ENCODE measurements around the gene C16orf96.
"Not testable (repeated sequence)": the region's sequence is repeated elsewhere in the genome, so short reads cannot be mapped to it uniquely, and the experiment has no call there.

C16orf96 gene

DNA sequence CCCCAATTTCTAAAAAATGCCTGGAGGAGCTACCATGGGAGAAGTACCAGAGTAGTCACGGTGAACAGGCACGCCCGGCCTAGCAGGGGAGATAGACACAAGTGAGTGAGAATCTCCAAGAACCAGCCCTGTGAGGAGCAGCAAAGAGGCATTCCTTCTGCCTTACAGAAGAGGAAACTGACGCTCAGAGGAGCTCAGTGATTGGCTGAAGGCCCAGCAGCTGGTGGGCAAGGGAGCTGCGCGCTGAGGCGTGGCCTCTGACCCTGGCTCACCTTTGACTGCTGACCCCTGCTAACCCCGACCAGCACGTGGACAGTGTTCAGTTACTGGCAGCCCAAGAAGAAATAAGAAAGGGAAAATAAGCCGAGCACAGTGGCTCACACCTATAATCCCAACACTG, 1.8 kb downstream of the C16orf96 start:
- no peak for FAIRE-seq
- no peak for DNase-seq (ENCODE audit: insufficient read length, low spot score)

DNA sequence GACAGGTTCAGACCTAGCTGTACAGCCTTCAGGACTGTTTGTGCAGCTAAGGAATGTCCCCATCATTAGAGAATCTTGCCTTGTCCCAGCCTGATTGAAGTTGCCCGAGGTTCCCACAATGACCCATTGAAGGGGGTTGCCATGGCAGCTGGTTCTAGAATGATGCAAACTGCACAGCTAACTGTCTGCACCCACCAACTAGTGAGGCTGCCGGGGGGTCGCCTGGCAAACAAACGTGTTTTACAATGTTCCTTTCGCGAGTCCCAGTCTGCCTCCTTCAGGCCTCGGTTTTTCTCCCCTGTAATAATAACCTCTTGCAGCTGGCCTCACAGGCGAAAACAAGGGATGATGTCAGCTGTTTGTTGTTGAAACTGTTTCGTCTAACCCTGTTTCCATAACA, 5.5 kb downstream of the C16orf96 start:
- FAIRE-seq (no peak), DNase-seq (ENCODE audit: insufficient read length, low spot score) (no peak)

DNA sequence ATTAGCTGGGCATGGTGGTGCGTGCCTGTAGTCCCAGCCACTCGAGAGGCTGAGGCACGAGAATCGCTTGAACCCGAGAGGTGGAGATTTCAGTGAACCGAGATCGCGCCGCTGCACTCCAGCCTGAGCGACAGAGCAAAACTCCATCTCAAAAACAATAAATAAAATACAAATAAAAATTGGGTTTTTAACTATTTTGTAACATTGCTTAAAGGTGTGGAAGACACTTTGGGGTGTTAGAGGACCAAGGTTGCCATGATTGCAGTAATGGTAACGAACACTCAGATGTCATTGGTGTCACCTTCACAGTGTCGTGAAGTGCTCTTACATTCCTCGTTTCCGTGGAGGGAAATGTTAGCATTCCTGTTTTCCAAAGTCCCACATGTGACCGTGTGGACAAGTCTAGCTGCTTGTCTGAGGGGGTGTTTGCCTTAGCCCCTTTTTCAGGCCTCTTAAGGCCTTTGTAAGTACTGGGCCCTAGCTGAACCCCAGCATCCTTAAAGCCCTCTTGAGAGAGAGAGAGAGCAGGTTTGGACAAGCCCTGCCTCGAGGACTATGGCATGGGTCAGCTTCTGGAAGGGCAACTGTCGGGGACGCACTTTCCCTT, 8.6 kb downstream of the C16orf96 start:
- FAIRE-seq: no peak
- DNase-seq (ENCODE audit: insufficient read length, low spot score): no peak

GRCh38 chr16:4566144-4566543, 10.0 kb downstream of the C16orf96 start:
- DNase-seq (ENCODE audit: insufficient read length, low spot score) (no peak), FAIRE-seq (no peak)

DNA sequence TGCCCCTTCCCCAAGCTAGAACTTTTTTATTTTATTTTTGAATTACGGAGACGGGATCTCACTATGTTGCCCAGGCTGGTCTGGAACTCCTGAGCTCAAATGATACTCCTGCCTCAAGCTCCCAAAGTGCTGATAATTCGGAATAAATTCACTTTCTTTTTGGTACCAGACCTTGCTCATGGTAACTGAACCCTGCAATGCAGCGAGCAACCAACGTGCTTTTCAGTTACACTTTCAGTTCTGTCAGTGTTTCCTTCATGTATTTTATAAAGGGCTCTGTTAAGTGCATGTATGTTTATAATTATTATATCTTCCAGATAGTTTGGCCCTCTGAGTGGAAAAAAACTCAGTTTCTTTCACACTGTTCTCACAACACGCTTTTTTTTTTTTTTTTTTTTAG, 13.9 kb downstream of the C16orf96 start:
- FAIRE-seq (peak; percentile 54), DNase-seq (ENCODE audit: insufficient read length, low spot score) (no peak)

GRCh38 chr16:4570688-4571321, 14.7 kb downstream of the C16orf96 start:
- DNase-seq (ENCODE audit: insufficient read length, low spot score): no peak
- FAIRE-seq: no peak

DNA sequence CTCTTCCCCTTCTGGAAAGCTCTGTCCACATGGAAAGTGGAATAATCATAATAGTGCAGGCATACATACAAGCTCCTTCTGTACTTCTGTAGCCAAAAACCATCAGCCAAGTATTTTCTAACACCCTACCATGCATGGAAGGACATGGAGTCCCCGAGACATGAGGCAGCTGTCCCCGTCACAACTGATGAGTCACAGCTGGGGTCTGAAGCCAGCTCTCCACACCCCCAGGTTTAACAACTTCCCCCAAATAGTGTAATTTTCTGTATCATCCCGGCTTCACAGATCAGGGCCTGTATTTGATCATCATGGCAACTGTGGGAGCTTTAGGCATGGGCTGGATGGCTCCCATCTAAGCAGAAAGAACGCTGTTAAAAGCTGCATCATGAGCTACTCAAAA, 16.6 kb downstream of the C16orf96 start:
- FAIRE-seq: no peak

GRCh38 chr16:4573926-4574325, 17.8 kb downstream of the C16orf96 start:
- not testable (repeated sequence) for DNase-seq (ENCODE audit: insufficient read length, low spot score); FAIRE-seq

More for the DNA sequence above, 16.6 kb downstream of the C16orf96 start:
- DNase-seq (ENCODE audit: insufficient read length, low spot score): no peak

DNA sequence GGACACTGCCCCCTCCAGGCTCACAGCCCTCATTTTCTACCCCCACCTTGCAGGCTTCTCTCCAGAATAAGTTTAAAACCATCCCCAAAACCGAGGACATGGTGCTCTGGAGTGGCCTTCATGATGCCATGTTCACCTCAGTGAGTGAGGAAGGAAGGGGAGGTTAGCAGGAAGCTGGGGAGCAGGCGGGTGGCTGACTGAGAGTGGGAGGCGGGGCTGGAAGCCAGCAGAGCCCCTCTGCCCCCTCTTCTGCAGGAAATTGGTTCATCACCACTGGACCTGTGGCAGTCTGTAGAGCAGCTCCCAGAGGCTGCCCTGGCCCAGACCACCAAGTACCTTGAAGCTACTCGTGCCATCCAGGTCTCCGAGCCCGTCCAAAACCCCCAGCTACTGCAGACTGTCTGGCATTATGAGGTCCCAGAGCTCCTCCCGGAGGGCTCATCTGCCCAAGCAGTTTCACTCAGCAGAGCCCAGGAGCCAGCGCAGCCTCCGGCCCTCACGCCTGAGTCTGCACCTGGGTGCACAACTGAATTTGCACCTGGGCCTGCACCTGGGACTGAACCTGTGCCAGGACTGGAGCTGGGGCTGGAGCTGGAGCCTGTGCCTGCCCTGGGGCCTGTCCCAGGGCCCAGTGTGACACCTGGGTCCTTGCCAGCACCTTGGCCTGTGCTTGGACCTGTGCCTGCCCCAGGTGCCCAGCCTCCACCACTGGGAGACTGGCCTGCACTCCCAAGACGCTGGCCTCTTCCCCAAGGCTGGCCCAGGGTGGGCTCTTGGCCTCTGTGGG, 19.0 kb downstream of the C16orf96 start:
- no peak for DNase-seq (ENCODE audit: insufficient read length, low spot score)
- no peak for FAIRE-seq

- FAIRE-seq: no peak
Measured at GRCh38 chr16:4576008-4576407, 19.9 kb downstream of the C16orf96 start.

GRCh38 chr16:4578961-4579530, 22.9 kb downstream of the C16orf96 start:
- FAIRE-seq (no peak), DNase-seq (ENCODE audit: insufficient read length, low spot score) (no peak)

More at GRCh38 chr16:4576008-4576407, 19.9 kb downstream of the C16orf96 start:
- DNase-seq (ENCODE audit: insufficient read length, low spot score): no peak

DNA sequence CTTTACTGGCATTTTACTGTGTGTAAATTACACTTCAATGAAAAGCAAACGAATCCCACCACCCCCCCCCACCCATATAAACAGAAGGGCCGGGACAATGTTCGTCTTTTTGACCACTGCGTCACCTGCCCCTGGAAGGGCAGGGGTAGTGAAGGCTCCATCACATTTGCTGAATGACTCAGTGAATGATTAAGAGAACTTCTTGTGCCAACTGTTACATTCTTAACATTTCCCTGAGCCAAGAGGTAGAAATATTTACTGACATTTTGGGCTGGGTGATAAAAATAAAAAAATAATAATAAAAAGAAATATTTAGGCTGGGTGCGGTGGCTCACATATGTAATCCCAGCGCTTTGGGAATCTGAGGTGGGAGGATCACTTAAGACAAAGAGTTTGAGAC, 24.1 kb downstream of the C16orf96 start:
- no peak for DNase-seq (ENCODE audit: insufficient read length, low spot score)
- no peak for FAIRE-seq

DNA sequence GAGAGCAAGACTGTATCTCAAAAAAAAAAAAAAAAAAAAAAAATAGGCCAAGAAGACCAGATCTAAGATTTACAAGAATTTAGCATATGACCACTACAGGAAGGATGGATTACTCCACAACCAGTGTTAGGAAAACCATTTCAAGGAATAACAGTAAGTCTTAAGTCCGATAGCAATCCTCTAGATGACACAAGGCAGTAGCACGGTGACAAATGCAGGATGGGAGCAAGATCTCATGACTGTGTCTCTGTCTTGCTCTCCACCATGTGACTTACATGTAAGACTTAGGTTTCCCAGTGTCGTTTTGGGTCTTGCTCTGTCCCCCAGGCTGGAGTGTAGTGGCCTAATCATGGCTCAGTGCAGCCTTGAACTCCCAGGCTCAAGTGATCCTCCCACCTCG, 27.8 kb downstream of the C16orf96 start:
- DNase-seq (ENCODE audit: insufficient read length, low spot score) (no peak), FAIRE-seq (no peak)

DNA sequence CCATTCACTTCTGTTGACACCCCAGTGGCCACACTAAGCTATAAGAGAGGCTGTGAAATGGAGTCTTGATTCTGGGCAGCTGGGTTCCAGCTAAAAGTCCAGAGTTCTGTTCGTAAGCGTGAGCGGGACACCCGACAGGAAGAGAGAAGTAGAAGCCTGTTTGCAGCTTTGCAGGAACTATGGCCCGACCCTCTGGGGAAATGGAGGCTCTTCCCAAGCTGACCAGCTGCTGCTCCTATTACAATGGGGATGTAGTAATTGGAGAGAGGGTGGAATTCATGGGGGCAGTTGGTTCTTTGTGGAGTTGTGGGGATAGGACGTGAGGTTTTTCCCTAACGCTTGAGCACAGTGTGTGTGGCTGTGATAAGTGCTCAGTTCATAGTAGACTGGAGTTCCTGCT, 30.2 kb downstream of the C16orf96 start:
- no peak for FAIRE-seq
- no peak for DNase-seq (ENCODE audit: insufficient read length, low spot score)

DNA sequence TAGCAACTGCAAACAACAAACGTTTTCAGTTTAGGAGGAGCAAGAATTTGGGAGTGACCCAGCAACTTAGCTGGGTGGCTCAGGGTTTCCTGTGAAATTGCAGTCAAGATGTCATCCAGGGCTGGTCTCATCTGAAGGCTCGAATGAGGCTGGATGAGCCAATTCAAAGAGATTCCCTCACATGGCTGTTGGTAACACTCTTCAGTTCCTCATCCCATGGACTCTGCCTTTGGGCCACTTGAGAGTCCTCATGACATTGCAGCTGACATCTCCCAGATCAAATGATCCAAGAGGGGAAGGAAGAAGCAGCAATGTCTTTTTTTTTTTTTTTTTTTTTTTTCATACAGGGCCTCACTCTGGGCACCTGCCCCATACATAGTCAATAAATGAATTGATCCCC, 32.2 kb downstream of the C16orf96 start:
- no peak for DNase-seq (ENCODE audit: insufficient read length, low spot score)
- FAIRE-seq: no peak

GRCh38 chr16:4588961-4589360, 32.8 kb downstream of the C16orf96 start:
- FAIRE-seq (no peak), DNase-seq (ENCODE audit: insufficient read length, low spot score) (no peak)

- FAIRE-seq (no peak), DNase-seq (ENCODE audit: insufficient read length, low spot score) (no peak)
Measured at GRCh38 chr16:4591191-4591590, 35.1 kb downstream of the C16orf96 start.

- DNase-seq (ENCODE audit: insufficient read length, low spot score): no peak
- FAIRE-seq: no peak
Measured at GRCh38 chr16:4591706-4592470, 35.7 kb downstream of the C16orf96 start.

DNA sequence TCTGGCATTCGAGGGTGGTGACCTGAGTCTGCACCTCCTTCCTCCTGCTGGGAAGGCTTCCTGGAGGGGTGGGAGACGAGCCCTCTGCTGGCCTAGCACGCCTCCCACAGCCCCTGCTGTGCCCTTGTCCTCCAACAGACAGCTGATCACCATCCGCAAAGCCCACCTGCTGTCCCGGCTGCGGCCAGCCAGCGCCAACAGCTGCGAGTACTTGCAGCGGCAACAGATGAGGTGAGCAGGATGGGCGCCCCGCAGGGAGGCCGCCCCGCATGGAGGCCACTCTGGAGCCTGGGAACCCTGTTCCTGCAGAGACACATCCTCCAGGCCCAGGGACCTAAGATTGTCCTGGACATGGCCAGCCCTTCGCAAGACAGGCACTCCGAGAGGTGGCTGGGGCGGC, 36.9 kb downstream of the C16orf96 start:
- FAIRE-seq (no peak), DNase-seq (ENCODE audit: insufficient read length, low spot score) (no peak)

DNA sequence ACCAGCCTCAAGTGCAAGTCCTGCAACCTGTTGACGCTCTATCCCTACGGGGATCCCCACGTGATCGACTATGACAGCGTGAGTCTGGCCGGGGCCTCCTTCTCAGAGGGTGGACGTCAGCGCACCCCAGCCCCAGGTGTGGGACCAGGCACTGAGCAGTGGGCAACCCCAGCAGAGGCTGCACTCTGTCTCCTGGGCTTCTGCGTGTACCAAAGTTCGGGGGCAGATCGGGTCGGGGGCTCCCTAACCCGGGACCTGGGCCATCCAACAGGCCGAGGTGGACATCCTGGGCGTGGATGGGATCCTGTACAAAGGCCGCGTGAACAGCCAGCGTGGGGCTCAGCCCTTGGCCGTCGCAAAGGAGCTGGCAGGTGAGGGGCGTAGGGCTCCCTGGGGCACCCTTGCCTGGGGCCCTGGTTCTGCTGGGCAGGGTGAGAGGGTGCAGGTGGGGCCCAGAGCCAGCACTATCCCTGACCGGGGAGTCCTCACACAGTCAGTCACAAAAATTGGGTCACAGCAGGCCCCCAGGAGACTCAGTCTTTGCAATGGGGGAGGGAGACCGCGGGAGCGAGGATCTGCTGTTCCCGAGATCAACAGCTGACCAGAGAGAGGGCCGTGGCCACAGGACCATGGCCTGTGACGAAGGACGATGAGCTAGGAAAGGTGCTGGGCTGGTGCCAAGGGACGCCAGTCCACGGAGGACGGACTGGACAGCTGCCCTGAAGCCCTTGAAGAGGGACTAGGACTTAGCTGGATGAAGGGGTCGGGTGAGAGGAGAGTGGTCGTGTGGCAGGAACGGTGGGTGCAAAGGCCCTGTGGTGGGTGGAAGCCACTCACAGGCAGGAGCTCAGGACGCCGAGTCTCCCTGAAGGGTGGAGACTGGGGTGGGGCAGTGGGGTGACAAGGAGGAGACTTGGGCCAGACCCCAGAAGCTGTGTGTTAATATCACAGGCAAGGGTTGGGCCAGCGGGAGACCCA, 38.6 kb downstream of the C16orf96 start:
- DNase-seq (ENCODE audit: insufficient read length, low spot score): no peak
- FAIRE-seq: no peak
